HFF-Myc (cell line): Measurements from ENCODE around the gene MCF2L2.

Experiments
- DNase-seq: peaks from one replicate; pipeline ENCODE4 v3.0.0-alpha.2; 2011; ENCODE audit warnings: low read depth; ENCODE audit errors: extremely low read depth
- H3K4me3 ChIP-seq: replicated peaks from 2 replicates; pipeline ENCODE4 v1.5.1; 2011; ENCODE audit warnings: low read depth, mild to moderate bottlenecking, control low read depth, low read length
- TF ChIP-seq, protein P1 (sequence below): IDR thresholded peaks from 2 replicates; pipeline ENCODE4 v1.5.1; 2012; ENCODE audit warnings: mild to moderate bottlenecking, low read depth, low read length, control low read depth; ENCODE audit errors: missing control alignments

MCF2L2 gene

GRCh38 chr3:183341545-183342288, 86.7 kb downstream of the MCF2L2 start:
- TF ChIP-seq, protein P1, sequence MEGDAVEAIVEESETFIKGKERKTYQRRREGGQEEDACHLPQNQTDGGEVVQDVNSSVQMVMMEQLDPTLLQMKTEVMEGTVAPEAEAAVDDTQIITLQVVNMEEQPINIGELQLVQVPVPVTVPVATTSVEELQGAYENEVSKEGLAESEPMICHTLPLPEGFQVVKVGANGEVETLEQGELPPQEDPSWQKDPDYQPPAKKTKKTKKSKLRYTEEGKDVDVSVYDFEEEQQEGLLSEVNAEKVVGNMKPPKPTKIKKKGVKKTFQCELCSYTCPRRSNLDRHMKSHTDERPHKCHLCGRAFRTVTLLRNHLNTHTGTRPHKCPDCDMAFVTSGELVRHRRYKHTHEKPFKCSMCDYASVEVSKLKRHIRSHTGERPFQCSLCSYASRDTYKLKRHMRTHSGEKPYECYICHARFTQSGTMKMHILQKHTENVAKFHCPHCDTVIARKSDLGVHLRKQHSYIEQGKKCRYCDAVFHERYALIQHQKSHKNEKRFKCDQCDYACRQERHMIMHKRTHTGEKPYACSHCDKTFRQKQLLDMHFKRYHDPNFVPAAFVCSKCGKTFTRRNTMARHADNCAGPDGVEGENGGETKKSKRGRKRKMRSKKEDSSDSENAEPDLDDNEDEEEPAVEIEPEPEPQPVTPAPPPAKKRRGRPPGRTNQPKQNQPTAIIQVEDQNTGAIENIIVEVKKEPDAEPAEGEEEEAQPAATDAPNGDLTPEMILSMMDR, result no peak
- no peak for DNase-seq
- no peak overlapping the region for H3K4me3 ChIP-seq

GRCh38 chr3:183340222-183340621, 88.2 kb downstream of the MCF2L2 start:
- DNase-seq, result no peak
- no peak overlapping the region for H3K4me3 ChIP-seq
- TF ChIP-seq, protein P1, result no peak

DNA sequence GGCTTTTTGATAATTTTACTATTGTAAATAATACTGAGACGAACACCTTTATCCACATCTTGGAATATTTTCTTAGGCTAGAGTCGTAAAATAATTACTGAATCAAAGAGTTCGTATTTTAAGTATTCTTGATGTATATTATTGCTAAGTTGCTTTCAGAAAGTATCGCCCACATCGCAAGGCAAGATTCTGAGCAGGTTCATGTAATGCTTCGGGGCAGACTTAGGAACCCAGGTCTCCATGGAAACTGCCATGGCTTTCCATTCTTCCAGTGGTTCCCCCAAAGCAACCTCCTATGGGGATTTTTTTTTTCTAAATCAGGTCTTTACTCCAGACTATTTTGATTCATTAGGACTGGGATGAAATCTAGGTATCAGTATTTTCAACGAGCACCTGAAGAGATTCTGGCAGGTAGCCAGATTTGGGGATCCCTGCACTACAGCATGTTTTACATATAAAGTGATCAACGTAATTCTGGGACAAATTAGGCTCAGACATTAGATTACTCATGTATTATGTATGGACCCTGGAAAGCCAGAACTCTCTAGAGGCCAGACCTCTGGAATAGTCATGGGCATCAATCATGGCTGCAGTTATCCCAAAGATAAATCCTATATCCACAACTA, 88.8 kb downstream of the MCF2L2 start:
- no peak overlapping the region for H3K4me3 ChIP-seq
- DNase-seq, result no peak
- TF ChIP-seq, protein P1, result no peak

DNA sequence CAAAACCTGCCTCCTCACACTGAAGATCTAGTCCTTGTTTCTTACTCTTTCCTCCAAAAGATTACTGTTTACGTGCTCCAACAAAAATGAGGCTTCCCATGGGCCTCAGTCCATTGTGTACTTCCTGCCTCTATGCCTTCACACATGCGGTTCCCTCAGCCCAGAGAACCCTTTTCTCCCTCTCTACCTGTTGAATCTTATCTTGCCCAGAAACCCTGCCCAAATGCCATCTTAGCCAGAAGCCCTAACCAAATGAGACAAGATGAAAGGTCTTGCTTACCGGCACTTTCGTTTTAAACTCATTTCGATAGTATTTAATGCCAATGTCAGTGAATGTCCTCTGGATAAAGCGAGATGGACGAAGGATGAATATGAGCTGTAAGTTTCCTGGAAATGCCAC, 89.9 kb downstream of the MCF2L2 start:
- no peak for DNase-seq
- TF ChIP-seq, protein P1, result no peak
- H3K4me3 ChIP-seq, result no peak overlapping the region

DNA sequence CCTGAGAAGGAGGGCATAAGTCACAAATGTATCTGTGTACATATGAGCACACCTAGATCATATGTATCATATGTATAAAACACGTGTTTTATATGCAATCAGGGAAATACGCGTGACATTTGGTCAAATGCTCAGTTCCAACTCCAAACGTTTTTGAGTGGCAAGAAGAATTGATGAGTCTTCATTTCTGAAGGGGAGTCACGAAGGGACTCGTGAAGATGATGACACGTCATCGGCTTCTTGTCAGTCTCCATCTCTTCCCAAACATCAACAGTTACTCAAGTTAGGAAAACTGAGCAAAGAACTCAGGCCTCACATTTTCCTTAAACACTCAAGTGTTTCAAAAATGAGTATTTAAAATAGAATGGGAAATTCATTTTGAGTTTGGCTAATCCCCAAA, 95.9 kb downstream of the MCF2L2 start:
- DNase-seq, result no peak
- TF ChIP-seq, protein P1, result no peak
- no peak overlapping the region for H3K4me3 ChIP-seq

- no peak for DNase-seq
- TF ChIP-seq, protein P1, result no peak
- H3K4me3 ChIP-seq, result no peak overlapping the region
These were observed 96.9 kb downstream of the MCF2L2 start for GRCh38 chr3:183331498-183331897.
